ENCODE measurements around the gene PPP3CA.

PPP3CA gene

DNA sequence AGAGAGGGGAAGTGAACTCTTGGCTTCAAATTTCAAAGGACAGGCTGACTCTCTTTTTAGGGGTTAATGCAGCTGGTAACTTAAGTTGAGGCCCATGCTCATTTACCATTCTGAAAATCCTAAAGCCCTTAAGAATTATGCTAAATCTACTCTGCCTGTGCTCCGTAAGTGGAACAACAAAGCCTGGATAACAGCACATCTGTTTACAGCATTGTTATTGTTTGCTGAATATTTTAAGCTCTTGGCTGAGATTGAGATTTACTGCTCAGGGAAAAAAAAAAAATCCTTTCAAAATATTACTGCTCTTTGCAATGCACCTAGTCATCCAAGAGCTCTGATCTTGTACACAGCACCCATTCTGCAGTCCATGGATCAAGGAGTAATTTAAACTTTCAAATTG lies 17.7 kb downstream of the PPP3CA start:
- DNase-seq: no peak

DNA sequence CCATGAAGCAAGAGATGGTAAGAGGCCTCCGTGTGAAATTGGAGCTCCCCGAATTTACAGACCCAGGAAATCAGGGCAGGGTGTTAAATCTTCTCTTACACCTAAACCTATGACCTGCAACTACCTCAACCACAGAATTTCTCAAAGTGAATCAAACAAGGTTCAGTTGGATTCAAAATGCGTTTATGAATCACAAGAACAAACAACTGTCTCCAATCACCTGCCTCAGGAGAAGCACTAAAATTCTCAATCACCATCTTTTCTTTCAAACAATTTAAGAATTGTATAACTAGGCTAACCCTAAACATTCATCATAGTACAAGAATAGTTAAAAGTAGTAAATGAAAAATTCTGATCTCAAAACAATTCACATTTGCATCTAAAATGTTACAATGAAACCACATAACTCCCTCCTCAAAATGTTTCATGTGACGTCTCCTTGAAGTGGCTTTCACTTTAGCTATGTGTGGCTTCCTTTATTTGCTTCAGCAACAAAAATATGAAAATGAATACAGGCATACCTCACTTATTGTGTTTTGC lies 19.2 kb downstream of the PPP3CA start:
- no peak for DNase-seq

DNA sequence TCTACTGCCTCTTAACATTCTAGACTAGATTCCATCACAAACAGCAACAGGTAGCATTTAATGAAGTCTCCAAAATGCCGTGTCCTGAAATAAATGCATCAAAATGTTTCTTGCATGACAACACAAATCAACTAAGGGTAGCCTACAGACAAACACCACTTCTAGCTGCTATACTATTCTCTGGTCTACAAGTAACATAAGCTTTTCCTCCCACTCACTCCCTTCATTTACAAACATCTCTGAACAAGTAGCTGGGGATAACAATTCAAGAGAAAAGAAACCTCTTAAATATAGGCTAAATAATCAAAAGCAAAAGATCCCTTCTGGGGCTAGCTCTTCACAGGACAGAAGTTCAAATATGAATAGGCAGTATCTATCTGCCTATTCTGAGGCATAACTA lies 20.8 kb downstream of the PPP3CA start:
- DNase-seq: no peak

DNA sequence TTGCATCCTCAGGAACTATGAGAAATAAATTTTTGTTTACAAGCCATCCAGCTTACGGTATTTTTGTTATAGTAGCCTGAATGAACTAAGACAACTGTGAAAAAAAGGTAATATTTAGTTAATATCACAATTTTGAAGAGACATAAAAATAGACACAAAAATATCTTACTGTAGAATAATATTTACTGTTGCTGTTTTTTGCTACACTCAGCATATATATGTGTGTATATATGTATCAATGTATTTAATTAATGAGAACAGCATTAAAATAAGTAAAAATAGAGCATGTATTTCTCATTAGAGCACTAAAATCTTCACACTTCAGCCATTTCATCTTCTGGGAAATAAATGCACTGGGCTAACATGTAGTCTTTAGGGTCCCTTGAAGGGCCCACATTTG lies 24.6 kb downstream of the PPP3CA start:
- no peak for DNase-seq

DNA sequence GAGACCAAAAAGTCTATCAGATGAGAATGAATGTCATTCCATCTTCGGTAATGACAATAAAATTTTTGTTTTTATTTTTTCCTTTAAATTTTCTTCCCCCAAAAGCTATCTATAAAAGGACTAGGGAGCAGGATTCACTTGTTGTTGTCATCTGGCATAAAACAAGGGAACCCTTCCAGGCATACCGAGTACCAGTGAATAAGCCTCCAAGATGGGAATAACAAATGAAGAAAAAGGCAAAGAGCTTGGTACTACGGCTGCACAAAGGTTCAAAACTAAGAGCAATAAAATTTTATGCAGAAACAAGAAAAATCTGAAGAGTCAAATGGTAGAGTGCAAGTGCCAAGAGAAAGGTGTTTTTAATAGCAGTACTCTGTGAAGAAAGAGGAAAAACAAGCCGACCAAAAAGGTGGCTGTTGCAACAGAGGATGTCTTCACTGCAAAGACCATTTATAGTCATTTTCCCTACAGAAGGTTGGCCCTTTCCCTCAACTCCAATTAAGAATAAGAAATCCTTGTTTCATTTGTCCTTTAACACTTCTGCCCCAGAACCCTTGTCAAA lies 25.8 kb downstream of the PPP3CA start:
- no peak for DNase-seq

DNA sequence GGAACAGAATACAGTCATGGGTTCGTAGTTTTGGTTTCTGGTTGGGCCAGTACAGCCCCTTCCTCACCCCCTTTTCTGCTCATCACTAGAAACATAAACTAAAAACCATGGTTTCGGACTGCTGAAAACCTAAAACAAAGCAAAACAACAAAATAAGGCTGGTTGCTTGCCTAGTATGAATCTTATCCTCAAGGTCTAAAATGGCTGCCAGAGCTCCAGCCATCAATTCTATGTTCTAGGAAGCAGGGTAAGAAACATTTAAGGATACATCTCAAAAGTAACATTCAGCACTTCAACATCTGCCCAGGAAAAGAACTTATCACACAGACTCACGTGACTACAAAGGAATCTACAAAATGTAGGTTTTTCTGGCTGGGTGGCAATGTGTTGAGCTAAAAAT lies 31.5 kb downstream of the PPP3CA start:
- no peak for DNase-seq

DNA sequence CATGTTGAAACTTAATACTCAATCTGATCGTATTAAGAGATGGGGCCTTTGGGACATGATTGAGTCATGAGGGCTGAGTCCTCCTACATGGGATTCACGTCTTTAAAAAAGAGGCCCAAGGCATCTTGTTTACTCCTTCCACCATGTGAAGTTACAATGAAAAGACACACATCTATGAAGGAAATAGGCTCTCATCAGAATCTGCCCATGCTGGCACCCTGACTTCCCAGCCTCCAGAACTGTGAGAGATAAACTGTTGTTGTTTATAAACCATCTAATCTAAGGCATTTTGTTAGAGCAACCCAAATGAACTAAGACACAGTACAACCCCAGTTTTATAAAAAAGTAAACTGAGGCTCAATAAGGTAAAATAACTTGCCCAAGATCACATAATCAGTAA lies 32.3 kb downstream of the PPP3CA start:
- DNase-seq: no peak

DNA sequence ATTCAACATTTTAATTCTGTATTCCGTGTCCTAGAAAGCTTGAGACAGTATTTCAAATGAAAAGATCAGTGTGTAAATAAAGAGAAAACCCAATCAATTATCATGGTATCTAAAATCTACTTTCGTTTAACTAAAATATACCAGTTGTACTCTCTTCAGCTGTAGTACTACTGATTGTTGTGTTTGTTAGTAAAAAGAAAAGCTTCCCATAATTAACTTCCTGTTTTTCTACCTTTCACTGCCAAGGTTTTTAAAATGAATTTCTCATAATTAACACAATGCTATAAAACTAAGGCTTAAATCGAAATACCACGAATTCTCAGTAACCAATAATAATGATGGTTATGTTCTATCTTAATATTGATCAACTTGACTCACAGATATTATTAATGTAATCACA lies 37.4 kb downstream of the PPP3CA start:
- no peak for DNase-seq

DNA sequence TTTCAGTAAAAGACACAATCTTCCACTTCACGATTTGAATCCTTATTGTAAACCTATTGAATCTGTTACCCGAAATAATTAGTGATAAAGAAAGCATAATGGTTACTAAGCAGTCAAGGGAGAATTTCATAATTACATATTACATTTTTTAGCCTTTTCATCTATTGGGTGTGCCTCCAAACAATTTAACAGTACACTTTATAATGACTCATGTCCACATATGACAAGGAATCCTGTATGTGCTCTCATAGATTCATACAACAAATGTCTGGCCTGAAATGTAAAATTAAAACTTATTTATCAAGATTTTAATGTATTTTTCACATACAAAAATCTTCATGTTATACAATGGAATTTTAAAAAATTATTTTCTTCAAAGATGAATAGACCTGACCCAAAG lies 39.4 kb downstream of the PPP3CA start:
- no peak for DNase-seq

DNA sequence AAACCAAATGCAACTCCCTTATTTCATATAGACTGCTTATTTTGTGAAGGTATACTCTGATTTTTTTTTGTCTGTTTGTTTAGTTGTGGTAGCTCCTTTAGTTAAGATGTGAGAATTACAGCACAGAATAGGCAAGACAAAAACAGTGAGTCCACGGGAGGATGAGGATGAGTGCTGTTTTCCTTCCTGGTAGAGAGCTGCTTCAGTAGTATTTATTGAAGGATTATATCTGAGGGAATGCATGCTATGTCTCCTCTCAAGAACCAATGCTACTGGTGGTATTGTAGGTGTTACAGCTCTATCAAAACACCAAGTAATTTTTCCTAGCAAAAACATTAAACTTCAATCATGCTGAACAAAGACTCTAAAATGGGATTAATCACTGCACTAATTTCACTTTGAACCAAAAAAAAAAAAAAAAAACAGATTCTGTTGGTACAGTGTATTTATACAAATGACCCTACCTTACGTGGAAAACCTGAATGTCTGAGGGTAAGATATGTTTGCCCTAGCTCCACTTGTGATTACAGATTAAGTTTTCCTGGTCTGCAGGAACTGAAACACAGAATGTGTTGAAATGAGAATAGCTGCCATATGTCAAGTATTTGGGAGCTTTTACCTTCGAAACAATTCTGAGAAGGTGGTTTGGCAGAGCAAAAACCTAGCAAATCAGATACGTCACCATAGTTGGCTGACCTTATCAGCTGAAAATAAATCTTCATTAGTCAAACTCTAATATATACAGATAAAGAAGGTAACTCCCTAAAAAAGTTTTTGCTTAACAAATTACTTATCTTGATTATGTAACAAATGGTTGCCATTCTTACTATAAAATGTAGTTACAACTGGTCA lies 40.3 kb downstream of the PPP3CA start:
- DNase-seq: no peak

DNA sequence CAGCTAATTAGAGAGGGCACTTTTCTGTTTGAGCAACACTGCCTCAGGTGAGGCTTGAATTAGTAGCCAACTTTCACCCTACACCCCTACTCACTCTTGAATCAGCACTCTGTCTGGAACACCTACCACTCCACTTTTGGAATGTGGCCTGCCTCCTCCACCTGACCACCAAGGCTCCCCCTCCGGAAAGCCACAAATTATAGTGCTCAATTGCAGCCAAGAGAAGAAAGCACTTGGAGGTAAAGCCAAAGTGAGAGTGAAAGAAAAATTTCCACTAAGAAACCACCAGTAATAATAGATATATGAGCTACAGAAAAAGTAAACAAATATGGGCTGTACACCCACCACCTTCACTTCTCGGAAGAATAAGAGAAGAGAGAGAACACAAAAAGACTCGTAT lies 41.1 kb downstream of the PPP3CA start:
- DNase-seq: no peak

DNA sequence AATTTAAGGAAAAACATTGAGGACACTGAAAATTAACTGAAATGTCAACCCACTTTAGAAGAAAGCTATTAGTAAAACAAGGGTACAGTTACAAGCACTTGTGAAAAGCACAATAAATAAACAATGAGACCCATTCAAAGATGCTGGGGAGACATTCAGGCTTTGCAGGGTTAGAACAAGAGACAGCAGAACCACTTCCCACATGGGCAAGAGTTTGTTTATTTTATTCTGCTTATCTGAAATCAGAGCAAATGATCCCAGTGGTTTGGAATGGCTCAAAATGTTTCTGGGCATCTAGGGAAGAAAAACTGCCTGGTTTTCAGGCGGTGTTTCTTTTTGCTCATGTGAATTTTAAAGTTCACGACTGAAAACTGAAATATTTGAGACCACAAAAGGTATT lies 42.4 kb downstream of the PPP3CA start:
- no peak for DNase-seq

DNA sequence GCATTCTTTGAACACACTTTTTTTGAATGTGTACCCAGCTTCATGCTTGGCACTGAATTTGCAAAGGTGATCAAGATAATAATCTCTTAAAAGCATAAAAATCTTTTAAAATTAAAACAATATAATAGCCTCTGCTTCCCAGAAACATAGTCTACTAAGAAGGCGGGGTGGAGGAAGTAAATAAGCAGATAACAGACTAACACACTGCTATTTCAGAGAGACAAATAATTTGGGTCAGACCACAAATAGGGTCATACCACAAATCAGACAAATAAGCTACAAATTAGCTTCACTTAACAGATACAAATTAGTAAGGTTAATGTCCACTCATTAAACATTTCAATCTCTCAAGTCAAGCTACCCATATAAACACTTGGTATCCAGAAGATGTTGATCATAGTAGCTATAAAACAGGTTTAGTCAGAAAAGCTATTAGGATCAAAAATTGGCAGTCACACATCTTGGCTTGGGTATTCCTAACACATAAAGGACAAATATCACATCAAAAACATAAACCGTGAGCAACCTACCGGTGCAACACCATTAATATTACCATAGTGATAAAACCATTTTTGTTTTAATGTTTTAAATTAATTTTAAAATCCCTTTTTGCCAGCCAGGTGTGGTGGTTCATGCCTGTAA lies 47.3 kb downstream of the PPP3CA start:
- DNase-seq: no peak

DNA sequence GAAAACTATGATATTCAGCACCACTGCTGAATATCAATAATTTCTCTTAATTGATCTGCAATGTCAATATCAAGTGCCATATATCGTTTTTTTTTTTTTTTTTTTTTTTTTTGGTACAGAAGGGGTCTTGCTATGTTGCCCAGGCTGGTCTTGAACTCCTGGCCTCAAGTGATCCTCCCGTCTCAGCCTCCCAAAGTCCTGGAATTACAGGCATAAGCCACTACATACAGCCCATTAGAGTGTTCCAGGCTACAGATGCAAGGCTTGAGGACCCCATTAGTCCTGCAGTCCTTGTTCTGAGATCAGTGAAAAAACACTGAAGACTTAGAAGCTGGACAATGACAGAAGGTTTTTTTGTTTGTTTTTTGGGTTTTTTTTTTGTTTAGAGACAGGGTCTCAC lies 48.3 kb downstream of the PPP3CA start:
- no peak for DNase-seq

DNA sequence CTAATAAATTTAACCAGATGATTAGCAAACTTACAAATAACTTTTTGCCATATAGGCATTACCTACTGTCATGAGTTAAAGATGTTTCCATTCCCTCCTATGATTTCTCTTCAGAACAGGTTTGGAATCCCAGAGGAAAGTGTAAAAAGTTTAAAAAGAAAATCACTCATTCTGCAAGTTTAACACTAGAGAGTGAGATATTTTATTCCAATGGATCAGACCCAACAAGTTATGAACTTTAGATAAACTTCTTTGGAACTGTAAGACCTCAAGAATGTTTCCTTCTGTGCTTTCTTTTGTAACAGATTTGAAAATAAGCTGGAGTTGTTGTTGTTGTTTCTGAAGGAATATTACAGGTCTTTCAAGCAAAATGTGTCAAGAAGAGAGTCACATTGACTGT lies 51.6 kb downstream of the PPP3CA start:
- no peak for DNase-seq

DNA sequence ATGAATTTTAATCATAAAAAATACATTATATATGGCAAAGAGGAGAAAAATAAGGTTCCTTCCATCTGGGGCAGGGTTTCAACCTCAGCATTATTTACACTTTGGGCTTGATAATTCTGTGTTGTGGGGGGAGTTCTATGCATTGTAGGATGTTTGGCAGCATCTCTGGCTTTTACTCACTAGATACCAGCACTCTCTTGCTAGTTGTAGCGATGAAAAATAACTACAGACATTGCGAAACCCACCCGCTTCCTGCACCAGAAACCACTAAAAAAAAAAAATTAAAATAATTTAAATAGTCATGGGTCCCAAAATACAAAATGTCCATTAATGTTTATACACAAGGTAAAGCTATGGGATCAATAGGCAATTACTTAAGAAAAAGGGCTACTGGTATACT lies 52.7 kb downstream of the PPP3CA start:
- no peak for DNase-seq

DNA sequence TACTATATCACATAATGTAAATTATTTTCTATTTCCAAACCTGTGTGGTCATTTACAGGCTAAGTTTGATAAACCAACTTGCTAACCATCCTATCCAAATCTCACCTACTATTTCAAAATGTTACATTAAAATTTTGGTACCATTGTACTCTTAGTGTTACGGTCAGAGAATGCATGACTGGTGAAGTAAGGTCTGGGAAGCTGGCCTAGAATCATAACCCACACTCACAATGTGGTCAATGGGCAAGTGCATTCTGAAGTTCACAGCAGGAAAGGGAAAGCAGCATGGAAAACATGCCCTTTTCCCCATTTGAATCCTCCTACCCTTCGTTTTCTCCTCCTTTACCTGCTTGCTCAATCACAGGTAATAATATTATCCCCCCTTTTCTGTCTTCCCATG lies 54.4 kb downstream of the PPP3CA start:
- DNase-seq: no peak

DNA sequence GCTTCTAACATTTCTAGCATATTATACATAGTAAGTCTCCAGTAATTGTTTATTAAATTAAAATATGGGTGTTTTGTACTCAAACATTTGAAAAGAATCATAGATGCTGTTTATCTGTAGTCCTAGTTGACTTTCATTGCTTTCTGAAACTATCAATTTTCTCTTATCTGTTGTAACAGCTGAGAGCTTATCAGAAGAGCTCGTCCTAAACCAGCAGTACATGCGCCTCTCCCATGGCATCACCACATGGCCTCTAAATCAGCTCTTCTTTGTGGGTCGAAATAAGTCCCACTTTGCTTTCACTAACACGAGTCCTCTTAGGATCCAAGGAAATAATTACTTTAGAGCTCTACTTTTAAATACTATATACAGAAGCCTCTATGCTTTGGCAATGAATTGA lies 55.1 kb downstream of the PPP3CA start:
- DNase-seq: no peak

DNA sequence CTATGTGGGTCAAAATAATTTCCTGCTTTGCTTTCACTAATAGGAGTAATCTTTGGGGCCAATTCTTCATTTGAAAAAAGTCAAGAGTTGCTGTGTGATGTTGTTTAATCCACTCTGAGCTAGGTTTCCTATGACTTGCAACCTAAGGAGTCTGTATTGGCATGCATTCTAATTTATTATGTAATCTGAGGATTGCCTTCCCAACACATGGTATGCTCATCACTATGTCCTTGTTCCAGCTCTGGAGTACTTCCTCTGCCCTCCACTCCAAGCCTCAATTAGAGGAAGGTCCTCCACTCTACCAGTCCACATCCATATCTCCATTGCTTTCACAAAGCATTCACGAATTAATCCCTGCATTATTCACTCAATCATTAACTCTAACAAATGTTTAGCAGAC lies 56.1 kb downstream of the PPP3CA start:
- no peak for DNase-seq

DNA sequence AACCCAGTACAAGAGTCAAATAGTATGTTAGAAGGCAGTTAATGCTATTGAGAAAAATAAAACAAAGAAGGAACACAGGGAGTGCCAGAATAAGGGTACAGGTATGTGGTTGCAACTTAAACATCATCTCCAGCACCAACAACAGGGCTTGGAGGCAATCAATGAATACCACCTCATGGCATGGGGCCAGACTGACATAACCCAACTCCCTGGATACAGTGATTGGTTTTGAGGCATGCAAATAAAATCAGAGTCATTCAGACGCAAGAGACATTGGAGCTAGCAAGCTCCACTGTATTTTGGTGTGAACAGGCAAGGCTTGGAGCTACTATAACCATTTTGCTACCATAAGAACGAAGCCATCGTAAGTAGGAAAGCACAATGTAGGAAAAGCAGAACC lies 56.7 kb downstream of the PPP3CA start:
- no peak for DNase-seq

DNA sequence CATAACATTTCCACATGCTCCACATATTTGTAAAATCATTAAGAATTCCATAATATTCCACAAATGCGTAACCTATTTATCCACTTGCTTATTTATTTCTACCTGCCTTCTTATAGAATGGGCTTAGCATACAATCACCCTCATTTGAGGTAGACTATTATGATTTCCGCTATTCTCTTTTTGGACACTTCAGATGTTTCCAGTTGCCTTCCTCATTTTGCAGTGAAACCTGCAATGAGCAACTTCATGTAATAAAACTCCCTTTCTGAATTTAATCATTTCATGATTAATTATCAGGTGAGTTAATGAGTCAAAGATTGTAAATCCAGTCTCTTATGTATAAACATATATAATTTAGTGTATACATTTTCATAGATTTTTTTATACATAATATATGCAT lies 58.0 kb downstream of the PPP3CA start:
- no peak for DNase-seq

DNA sequence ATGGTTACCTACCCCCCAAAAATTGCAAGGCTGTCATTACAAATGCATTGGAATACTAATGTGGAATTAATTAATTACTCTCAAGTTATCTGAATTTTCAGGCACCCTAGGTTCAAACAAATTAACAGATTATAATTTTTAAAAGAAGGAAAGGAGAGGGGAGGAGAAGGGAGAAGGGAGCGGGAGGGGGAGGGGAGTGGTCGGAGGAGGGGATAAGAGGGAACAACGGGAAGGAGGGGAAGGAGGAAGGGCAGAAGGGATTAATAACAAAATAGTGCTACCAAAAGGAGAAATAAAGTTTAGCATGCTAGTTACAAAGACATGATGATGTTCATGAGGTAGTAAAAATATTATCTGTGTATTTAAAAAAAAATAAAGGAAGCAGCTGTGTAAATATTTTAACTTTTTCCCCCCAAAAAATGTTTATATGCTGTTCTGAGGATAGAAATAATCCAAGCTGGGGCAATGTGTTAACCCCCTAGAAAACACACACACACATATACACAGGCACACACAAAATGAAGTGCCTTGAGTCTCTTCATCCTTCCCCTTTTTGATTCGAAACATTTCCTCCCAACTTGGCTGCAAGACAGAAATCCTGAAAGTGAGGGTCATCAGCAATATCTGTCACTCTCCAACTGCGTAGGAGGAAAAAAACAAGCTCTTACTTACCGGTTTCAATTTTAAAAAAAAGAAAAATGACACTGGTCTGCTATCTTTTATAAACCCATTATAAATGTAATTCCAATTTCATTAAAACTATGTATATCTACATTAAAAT lies 58.8 kb downstream of the PPP3CA start:
- no peak for DNase-seq

DNA sequence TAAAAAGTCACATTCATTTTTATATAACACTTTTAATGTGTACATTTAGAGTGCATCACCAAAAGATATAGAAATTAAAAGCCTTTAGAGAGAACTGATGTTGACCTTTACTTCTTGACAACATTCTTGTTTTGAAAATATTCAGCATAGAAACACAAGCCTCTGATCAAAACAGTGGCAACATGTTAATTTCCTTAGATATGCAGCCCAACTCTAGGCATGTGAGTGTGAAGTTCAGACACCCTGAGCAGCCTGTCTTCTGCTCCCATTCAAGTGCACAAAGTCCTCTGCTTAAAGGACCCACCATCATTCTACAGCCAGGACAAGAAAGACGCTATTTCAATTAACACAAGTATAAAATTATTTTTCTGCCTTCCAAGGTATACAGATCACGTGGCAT lies 60.0 kb downstream of the PPP3CA start:
- no peak for DNase-seq

Measured in activated CD4-positive, alpha-beta T cell treated with anti-CD3 and anti-CD28 coated beads for 1 hour (primary cell).